WTC11 (cell line): ENCODE results near the gene FERMT1. TPM values are rescaled to one million over a fixed set of nuclear protein-coding genes. Genes with fewer than 3 reads are reported as not detected.
A peak's percentile ranks its signal among the peaks of the same experiment; 100 is the strongest.

Source experiments
- ATAC-seq: fragments of 200-7000 bp; cut with Tn5 transposase; 2 replicates; pipeline ENCODE4 v1.10.0; 2021; ENCODE audit warnings: mild to moderate bottlenecking, moderate library complexity
- Bru-seq: library from RNA; stranded (reverse); fragments of 400-500 nt; gene quantifications from one replicate; lab custom pipeline; 2021; lab: Mats Ljungman, UMichigan
- CTCF ChIA-PET: fragments of 300-600 bp; sonication (Branson Sonifier 250); formaldehyde crosslinking; loops from one replicate; lab custom pipeline; 2021; ENCODE audit warnings: antibody characterized with exemption; lab: Charles Lee
- POLR2A ChIA-PET: fragments of 350-600 bp; sonication (Branson Sonifier 250); formaldehyde crosslinking; loops from one replicate; lab custom pipeline; 2021; ENCODE audit warnings: antibody characterized with exemption; lab: Charles Lee
- DNase-seq: peaks from one replicate; pipeline ENCODE4 v3.0.0; 2021; ENCODE audit warnings: low spot score
- H3K27ac Mint-ChIP-seq: 2 replicates; pipeline ENCODE4 v1.8.0; 2021; ENCODE audit warnings: mixed read lengths
- H3K27me3 Mint-ChIP-seq: 2 replicates; pipeline ENCODE4 v1.8.0; 2021; ENCODE audit warnings: low read depth, mild to moderate bottlenecking, moderate library complexity, mixed read lengths
- H3K36me3 Mint-ChIP-seq: 2 replicates; pipeline ENCODE4 v1.8.0; 2021; ENCODE audit warnings: mixed read lengths
- H3K4me1 Mint-ChIP-seq: 2 replicates; pipeline ENCODE4 v1.8.0; 2022; ENCODE audit warnings: mixed read lengths
- H3K4me3 Mint-ChIP-seq: 2 replicates; pipeline ENCODE4 v1.8.0; 2021; ENCODE audit warnings: mild to moderate bottlenecking, moderate library complexity, mixed read lengths
- H3K9me3 Mint-ChIP-seq: 2 replicates; pipeline ENCODE4 v1.8.0; 2021; ENCODE audit warnings: mixed read lengths
- CREM ChIP-seq: sonication (generic); formaldehyde crosslinking; IDR thresholded peaks from 2 replicates; pipeline ENCODE4 v1.8.1; 2022; ENCODE audit warnings: mild to moderate bottlenecking, missing genetic modification reagents, moderate library complexity
- ESRRA ChIP-seq: sonication (generic); formaldehyde crosslinking; IDR thresholded peaks from 2 replicates; pipeline ENCODE4 v1.8.1; 2022; ENCODE audit warnings: mild to moderate bottlenecking, missing genetic modification reagents, borderline replicate concordance
- ETV6 ChIP-seq: sonication (generic); formaldehyde crosslinking; IDR thresholded peaks from 2 replicates; pipeline ENCODE4 v1.8.1; 2022; ENCODE audit warnings: mild to moderate bottlenecking, missing genetic modification reagents
- FOXK1 ChIP-seq: sonication (generic); formaldehyde crosslinking; IDR thresholded peaks from 2 replicates; pipeline ENCODE4 v1.8.0; 2022; ENCODE audit warnings: mild to moderate bottlenecking, moderate library complexity, missing genetic modification reagents
- FOXP1 ChIP-seq: sonication (generic); formaldehyde crosslinking; IDR thresholded peaks from 2 replicates; pipeline ENCODE4 v1.8.0; 2022; ENCODE audit warnings: missing genetic modification reagents, mild to moderate bottlenecking, moderate library complexity, borderline replicate concordance
- IRF2 ChIP-seq: sonication (generic); formaldehyde crosslinking; IDR thresholded peaks from 2 replicates; pipeline ENCODE4 v1.8.0; 2022; ENCODE audit warnings: low read depth, missing genetic modification reagents, borderline replicate concordance
- JUN ChIP-seq: sonication (generic); formaldehyde crosslinking; IDR thresholded peaks from 2 replicates; pipeline ENCODE4 v1.8.0; 2023; ENCODE audit warnings: mild to moderate bottlenecking, missing genetic modification reagents
- MYBL2 ChIP-seq: sonication (generic); formaldehyde crosslinking; IDR thresholded peaks from 2 replicates; pipeline ENCODE4 v1.8.1; 2023; ENCODE audit warnings: mild to moderate bottlenecking, moderate library complexity, missing genetic modification reagents
- NFE2L1 ChIP-seq: sonication (generic); formaldehyde crosslinking; IDR thresholded peaks from 2 replicates; pipeline ENCODE4 v1.8.1; 2023; ENCODE audit warnings: missing genetic modification reagents
- RELA ChIP-seq: sonication (generic); formaldehyde crosslinking; IDR thresholded peaks from 2 replicates; pipeline ENCODE4 v1.8.1; 2022; ENCODE audit warnings: missing genetic modification reagents, mild to moderate bottlenecking, borderline replicate concordance
- SOX15 ChIP-seq: fragments of 250-450 bp; sonication (Bioruptor Pico); IDR thresholded peaks from 2 replicates; pipeline ENCODE4 v1.9.0; 2021; ENCODE audit warnings: mild to moderate bottlenecking
- TEAD1 ChIP-seq: sonication (generic); formaldehyde crosslinking; IDR thresholded peaks from 2 replicates; pipeline ENCODE4 v1.8.0; 2022; ENCODE audit warnings: mild to moderate bottlenecking, missing genetic modification reagents
- ZNF423 ChIP-seq: fragments of 250-450 bp; sonication (Bioruptor Pico); IDR thresholded peaks from 2 replicates; pipeline ENCODE4 v2.1.2; 2022; ENCODE audit warnings: mild to moderate bottlenecking, moderate library complexity
- long read RNA-seq, 3 experiments: library from RNA in 1 of 3; library from capped mRNA in 1 of 3; library from polyadenylated mRNA in 1 of 3; unstranded in 2 of 3; stranded (forward) in 1 of 3; transcript quantifications; one replicate each; pipeline ENCODE4 v2.0.0, GENCODE V29; 2021
- total RNA-seq: library from RNA; stranded (reverse); gene quantifications from 3 replicates; pipeline ENCODE4 v1.2.3, GENCODE V29; 2021
- TF ChIP-seq, protein P1 (sequence below): sonication (generic); formaldehyde crosslinking; IDR thresholded peaks from 2 replicates; pipeline ENCODE4 v1.8.0; 2022; ENCODE audit warnings: mild to moderate bottlenecking, missing genetic modification reagents
- TF ChIP-seq, protein P2 (sequence below): sonication (generic); formaldehyde crosslinking; IDR thresholded peaks from 2 replicates; pipeline ENCODE4 v1.8.0; 2022; ENCODE audit warnings: mild to moderate bottlenecking, missing genetic modification reagents
- TF ChIP-seq, protein P3 (sequence below): fragments of 250-450 bp; sonication (Bioruptor Pico); IDR thresholded peaks from 2 replicates; pipeline ENCODE4 v1.9.0; 2021; ENCODE audit warnings: mild to moderate bottlenecking
- TF ChIP-seq, protein P4 (sequence below): sonication (generic); formaldehyde crosslinking; IDR thresholded peaks from 2 replicates; pipeline ENCODE4 v1.8.0; 2022; ENCODE audit warnings: mild to moderate bottlenecking, missing genetic modification reagents
- TF ChIP-seq, protein P5 (sequence below): fragments of 250-450 bp; sonication (Bioruptor Pico); IDR thresholded peaks from 2 replicates; pipeline ENCODE4 v1.8.0; 2021; ENCODE audit warnings: mild to moderate bottlenecking
- TF ChIP-seq, protein P6 (sequence below): sonication (generic); formaldehyde crosslinking; IDR thresholded peaks from 2 replicates; pipeline ENCODE4 v1.8.1; 2023; ENCODE audit warnings: mild to moderate bottlenecking, missing genetic modification reagents
- TF ChIP-seq, protein P7 (sequence below): sonication (generic); formaldehyde crosslinking; IDR thresholded peaks from 2 replicates; pipeline ENCODE4 v1.8.1; 2022; ENCODE audit warnings: mild to moderate bottlenecking, missing genetic modification reagents, moderate library complexity, borderline replicate concordance

Gene FERMT1, protein sequence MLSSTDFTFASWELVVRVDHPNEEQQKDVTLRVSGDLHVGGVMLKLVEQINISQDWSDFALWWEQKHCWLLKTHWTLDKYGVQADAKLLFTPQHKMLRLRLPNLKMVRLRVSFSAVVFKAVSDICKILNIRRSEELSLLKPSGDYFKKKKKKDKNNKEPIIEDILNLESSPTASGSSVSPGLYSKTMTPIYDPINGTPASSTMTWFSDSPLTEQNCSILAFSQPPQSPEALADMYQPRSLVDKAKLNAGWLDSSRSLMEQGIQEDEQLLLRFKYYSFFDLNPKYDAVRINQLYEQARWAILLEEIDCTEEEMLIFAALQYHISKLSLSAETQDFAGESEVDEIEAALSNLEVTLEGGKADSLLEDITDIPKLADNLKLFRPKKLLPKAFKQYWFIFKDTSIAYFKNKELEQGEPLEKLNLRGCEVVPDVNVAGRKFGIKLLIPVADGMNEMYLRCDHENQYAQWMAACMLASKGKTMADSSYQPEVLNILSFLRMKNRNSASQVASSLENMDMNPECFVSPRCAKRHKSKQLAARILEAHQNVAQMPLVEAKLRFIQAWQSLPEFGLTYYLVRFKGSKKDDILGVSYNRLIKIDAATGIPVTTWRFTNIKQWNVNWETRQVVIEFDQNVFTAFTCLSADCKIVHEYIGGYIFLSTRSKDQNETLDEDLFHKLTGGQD
- 16.8 to 23.0 TPM (median 17.6 TPM) in 3 replicates for total RNA-seq
- percentile 74 among the genes with signal in this experiment for Bru-seq, nascent RNA
- long read RNA-seq, experiment 1, full-length matches to known transcripts = 8 of 44 reads
- long read RNA-seq, experiment 1, partial matches to known transcripts = 12 of 44 reads
- long read RNA-seq, experiment 1, other reads (novel, unspliced or antisense) = 24 of 44 reads
- long read RNA-seq, experiment 2, full-length matches to known transcripts = 3 of 23 reads
- long read RNA-seq, experiment 2, partial matches to known transcripts = 13 of 23 reads
- long read RNA-seq, experiment 2, other reads (novel, unspliced or antisense) = 7 of 23 reads
- long read RNA-seq, experiment 3, partial matches to known transcripts = 0 of 2 reads
- long read RNA-seq, experiment 3, other reads (novel, unspliced or antisense) = 2 of 2 reads

DNA sequence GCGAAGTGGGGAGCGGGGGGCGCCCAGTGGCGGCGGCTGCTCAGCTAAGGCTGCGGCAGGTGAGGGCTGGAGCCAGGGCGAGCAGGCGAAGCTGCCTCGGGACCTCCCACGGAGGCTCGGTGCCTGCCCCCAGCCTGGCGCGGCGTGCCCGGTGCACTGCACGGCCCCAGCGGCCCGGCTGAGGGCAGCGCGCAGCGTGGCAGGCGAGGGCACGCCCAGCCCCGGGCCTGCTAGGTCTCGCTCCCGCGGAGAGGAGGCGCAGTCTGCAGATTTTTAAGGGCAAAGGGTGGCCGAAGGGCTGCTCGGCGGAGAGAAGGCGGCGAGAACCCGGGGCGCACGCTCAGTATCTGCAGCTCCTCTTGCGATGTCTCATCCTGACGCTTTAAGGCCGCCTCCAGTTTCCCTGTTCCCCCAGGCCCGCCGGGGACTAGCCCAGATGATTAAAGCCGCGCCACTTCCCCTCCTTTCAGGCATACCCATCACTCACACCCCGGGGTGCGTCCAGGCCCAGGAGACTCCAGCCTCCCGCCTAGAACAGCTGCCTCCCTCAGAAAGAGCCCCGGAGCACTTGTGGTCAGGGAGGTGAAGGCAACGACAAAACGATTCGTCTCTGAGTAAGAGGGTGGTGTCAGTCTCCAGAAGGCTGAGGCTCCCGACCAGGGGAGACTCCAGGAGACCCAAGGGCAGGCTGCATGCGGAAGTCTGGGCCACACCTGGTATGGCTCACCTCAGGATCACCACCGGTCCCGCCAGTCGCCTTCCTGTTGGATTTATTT, at the start of gene FERMT1:
FERMT1 (minus strand) TSS at position 158 of the 776 bp plus-strand sequence. CDS start 3,476 bp downstream, outside the sequence.
- peaks cover 45% of the 10 kb centered on the region for H3K4me1 Mint-ChIP-seq
- H3K36me3 Mint-ChIP-seq = peaks cover 14% of the 10 kb centered on the region
- CTCF ChIA-PET = no interaction called here
- peaks cover 1% of the 10 kb centered on the region; the same call in 1 of the 2 replicates for H3K9me3 Mint-ChIP-seq
- H3K27ac Mint-ChIP-seq = peak within 1 kb of the TSS; percentile 95
- H3K27me3 Mint-ChIP-seq = peaks cover 10% of the 10 kb centered on the region
- DNase-seq (peak; percentile 71), ATAC-seq (peak; percentile 76)
- POLR2A ChIA-PET = no interaction called here
- H3K4me3 Mint-ChIP-seq = peak within 1 kb of the TSS; percentile 74
- TF ChIP-seq FOXK1 (CRISPR knock-in tag) = peak; percentile 10; the same call in 1 of the 2 replicates
- TF ChIP-seq MYBL2 (CRISPR knock-in tag) = 0 out of 2 replicates have a peak, but pooled peaks have one; percentile 19
- TF ChIP-seq CREM (CRISPR knock-in tag) = 0 out of 2 replicates have a peak, but pooled peaks have one; percentile 24
- no peak for TF ChIP-seq SOX15 (CRISPR knock-in tag)
- TF ChIP-seq, protein P1, sequence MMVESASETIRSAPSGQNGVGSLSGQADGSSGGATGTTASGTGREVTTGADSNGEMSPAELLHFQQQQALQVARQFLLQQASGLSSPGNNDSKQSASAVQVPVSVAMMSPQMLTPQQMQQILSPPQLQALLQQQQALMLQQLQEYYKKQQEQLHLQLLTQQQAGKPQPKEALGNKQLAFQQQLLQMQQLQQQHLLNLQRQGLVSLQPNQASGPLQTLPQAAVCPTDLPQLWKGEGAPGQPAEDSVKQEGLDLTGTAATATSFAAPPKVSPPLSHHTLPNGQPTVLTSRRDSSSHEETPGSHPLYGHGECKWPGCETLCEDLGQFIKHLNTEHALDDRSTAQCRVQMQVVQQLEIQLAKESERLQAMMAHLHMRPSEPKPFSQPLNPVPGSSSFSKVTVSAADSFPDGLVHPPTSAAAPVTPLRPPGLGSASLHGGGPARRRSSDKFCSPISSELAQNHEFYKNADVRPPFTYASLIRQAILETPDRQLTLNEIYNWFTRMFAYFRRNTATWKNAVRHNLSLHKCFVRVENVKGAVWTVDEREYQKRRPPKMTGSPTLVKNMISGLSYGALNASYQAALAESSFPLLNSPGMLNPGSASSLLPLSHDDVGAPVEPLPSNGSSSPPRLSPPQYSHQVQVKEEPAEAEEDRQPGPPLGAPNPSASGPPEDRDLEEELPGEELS (CRISPR knock-in tag) = peak; percentile 14; the same call in 1 of the 2 replicates
- no peak; the same call in 1 of the 2 replicates for TF ChIP-seq IRF2 (CRISPR knock-in tag)
- TF ChIP-seq TEAD1 = peak; percentile 54; the same call in 1 of the 2 replicates
- TF ChIP-seq, protein P2, sequence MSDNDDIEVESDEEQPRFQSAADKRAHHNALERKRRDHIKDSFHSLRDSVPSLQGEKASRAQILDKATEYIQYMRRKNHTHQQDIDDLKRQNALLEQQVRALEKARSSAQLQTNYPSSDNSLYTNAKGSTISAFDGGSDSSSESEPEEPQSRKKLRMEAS (CRISPR knock-in tag) = peak; percentile 26; the same call in 1 of the 2 replicates
- TF ChIP-seq FOXP1 (CRISPR knock-in tag) = peak; percentile 78
- TF ChIP-seq, protein P3, sequence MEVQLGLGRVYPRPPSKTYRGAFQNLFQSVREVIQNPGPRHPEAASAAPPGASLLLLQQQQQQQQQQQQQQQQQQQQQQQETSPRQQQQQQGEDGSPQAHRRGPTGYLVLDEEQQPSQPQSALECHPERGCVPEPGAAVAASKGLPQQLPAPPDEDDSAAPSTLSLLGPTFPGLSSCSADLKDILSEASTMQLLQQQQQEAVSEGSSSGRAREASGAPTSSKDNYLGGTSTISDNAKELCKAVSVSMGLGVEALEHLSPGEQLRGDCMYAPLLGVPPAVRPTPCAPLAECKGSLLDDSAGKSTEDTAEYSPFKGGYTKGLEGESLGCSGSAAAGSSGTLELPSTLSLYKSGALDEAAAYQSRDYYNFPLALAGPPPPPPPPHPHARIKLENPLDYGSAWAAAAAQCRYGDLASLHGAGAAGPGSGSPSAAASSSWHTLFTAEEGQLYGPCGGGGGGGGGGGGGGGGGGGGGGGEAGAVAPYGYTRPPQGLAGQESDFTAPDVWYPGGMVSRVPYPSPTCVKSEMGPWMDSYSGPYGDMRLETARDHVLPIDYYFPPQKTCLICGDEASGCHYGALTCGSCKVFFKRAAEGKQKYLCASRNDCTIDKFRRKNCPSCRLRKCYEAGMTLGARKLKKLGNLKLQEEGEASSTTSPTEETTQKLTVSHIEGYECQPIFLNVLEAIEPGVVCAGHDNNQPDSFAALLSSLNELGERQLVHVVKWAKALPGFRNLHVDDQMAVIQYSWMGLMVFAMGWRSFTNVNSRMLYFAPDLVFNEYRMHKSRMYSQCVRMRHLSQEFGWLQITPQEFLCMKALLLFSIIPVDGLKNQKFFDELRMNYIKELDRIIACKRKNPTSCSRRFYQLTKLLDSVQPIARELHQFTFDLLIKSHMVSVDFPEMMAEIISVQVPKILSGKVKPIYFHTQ (CRISPR knock-in tag) = no peak
- TF ChIP-seq, protein P4, sequence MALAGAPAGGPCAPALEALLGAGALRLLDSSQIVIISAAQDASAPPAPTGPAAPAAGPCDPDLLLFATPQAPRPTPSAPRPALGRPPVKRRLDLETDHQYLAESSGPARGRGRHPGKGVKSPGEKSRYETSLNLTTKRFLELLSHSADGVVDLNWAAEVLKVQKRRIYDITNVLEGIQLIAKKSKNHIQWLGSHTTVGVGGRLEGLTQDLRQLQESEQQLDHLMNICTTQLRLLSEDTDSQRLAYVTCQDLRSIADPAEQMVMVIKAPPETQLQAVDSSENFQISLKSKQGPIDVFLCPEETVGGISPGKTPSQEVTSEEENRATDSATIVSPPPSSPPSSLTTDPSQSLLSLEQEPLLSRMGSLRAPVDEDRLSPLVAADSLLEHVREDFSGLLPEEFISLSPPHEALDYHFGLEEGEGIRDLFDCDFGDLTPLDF (CRISPR knock-in tag) = peak; percentile 66; the same call in 1 of the 2 replicates
- TF ChIP-seq ETV6 (CRISPR knock-in tag) = 0 out of 2 replicates have a peak, but pooled peaks have one; percentile 18
- 0 out of 2 replicates have a peak, but pooled peaks have one; percentile 16 for TF ChIP-seq RELA (CRISPR knock-in tag)
- TF ChIP-seq, protein P5, sequence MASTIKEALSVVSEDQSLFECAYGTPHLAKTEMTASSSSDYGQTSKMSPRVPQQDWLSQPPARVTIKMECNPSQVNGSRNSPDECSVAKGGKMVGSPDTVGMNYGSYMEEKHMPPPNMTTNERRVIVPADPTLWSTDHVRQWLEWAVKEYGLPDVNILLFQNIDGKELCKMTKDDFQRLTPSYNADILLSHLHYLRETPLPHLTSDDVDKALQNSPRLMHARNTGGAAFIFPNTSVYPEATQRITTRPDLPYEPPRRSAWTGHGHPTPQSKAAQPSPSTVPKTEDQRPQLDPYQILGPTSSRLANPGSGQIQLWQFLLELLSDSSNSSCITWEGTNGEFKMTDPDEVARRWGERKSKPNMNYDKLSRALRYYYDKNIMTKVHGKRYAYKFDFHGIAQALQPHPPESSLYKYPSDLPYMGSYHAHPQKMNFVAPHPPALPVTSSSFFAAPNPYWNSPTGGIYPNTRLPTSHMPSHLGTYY (CRISPR knock-in tag) = no peak
- peak; percentile 91 for TF ChIP-seq ZNF423 (CRISPR knock-in tag)
- no peak for TF ChIP-seq JUN
- TF ChIP-seq, protein P6, sequence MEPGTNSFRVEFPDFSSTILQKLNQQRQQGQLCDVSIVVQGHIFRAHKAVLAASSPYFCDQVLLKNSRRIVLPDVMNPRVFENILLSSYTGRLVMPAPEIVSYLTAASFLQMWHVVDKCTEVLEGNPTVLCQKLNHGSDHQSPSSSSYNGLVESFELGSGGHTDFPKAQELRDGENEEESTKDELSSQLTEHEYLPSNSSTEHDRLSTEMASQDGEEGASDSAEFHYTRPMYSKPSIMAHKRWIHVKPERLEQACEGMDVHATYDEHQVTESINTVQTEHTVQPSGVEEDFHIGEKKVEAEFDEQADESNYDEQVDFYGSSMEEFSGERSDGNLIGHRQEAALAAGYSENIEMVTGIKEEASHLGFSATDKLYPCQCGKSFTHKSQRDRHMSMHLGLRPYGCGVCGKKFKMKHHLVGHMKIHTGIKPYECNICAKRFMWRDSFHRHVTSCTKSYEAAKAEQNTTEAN (CRISPR knock-in tag) = peak; percentile 64; the same call in 1 of the 2 replicates
- TF ChIP-seq, protein P7, sequence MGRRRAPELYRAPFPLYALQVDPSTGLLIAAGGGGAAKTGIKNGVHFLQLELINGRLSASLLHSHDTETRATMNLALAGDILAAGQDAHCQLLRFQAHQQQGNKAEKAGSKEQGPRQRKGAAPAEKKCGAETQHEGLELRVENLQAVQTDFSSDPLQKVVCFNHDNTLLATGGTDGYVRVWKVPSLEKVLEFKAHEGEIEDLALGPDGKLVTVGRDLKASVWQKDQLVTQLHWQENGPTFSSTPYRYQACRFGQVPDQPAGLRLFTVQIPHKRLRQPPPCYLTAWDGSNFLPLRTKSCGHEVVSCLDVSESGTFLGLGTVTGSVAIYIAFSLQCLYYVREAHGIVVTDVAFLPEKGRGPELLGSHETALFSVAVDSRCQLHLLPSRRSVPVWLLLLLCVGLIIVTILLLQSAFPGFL = peak; percentile 64; the same call in 1 of the 2 replicates
- TF ChIP-seq ESRRA (CRISPR knock-in tag) = no peak
- 0 out of 2 replicates have a peak, but pooled peaks have one; percentile 35 for TF ChIP-seq NFE2L1
